CD14-positive monocyte (primary cell): ENCODE data around the gene RAB39B. TPM values are rescaled to one million over a fixed set of nuclear protein-coding genes. Genes with fewer than 3 reads are reported as not detected.

ENCODE experiments used
- DNase-seq, 3 donors: peaks; one replicate each; pipeline ENCODE4 v3.0.0-alpha.2; 2011 to 2022
- H2AFZ ChIP-seq: 2 replicates; pipeline ENCODE4 v1.6.0; 2012; ENCODE audit warnings: mild to moderate bottlenecking, low read depth, low read length, inconsistent platforms; ENCODE audit not compliant: insufficient read depth, poor library complexity, severe bottlenecking
- H3K27ac ChIP-seq, 2 donors: 1 replicate in 1 of 2; 2 replicates in 1 of 2; pipeline ENCODE4 v1.5.1; 2012 to 2013; ENCODE audit warnings: low read length in 2 of 2, control low read depth in 1 of 2, inconsistent platforms in 1 of 2, low read depth in 1 of 2, mild to moderate bottlenecking in 1 of 2
- H3K27me3 ChIP-seq, 2 donors: one replicate each; pipeline versions ENCODE4 v1.6.0 to v1.6.1; 2011 to 2013; ENCODE audit warnings: low read length in 2 of 2; ENCODE audit not compliant: control insufficient read depth in 2 of 2, insufficient read depth in 2 of 2
- H3K36me3 ChIP-seq, 2 donors: replicated peaks in 1 of 2; 1 replicate in 1 of 2; 2 replicates in 1 of 2; pipeline versions ENCODE4 v1.5.1 to v1.6.1; 2012 to 2013; ENCODE audit warnings: low read length in 2 of 2, control low read depth in 1 of 2, inconsistent platforms in 1 of 2, mild to moderate bottlenecking in 1 of 2; ENCODE audit not compliant: insufficient read depth in 2 of 2, control insufficient read depth in 1 of 2
- H3K4me1 ChIP-seq, 2 donors: 1 replicate in 1 of 2; 2 replicates in 1 of 2; pipeline versions ENCODE4 v1.5.1 to v1.6.1; 2012 to 2013; ENCODE audit warnings: low read length in 2 of 2, control low read depth in 1 of 2, inconsistent platforms in 1 of 2, mild to moderate bottlenecking in 1 of 2, moderate library complexity in 1 of 2; ENCODE audit not compliant: insufficient read depth in 2 of 2, control insufficient read depth in 1 of 2
- H3K4me2 ChIP-seq: replicated peaks from 2 replicates; pipeline ENCODE3; 2012; ENCODE audit warnings: low read length, moderate library complexity, mild to moderate bottlenecking; ENCODE audit not compliant: poor library complexity, severe bottlenecking; ENCODE audit errors: extremely low read depth
- H3K4me3 ChIP-seq, 3 experiments: fragments of 200-600 bp in 1 of 3; sonication (generic) in 1 of 3; replicated peaks in 1 of 3; 1 replicate in 2 of 3; 2 replicates in 1 of 3; pipeline ENCODE4 v1.5.1; 2011 to 2013; ENCODE audit warnings: low read length in 3 of 3, mild to moderate bottlenecking in 3 of 3, control low read depth in 2 of 3, low read depth in 2 of 3, inconsistent platforms in 1 of 3, moderate library complexity in 1 of 3
- H3K79me2 ChIP-seq: 2 replicates; pipeline ENCODE4 v1.6.0; 2012; ENCODE audit warnings: mild to moderate bottlenecking, control low read depth, inconsistent platforms, low read length, moderate library complexity; ENCODE audit not compliant: insufficient read depth
- H3K9ac ChIP-seq: 2 replicates; pipeline ENCODE4 v1.6.0; 2017; ENCODE audit warnings: low read length, mild to moderate bottlenecking; ENCODE audit not compliant: insufficient read depth, poor library complexity, severe bottlenecking
- H3K9me3 ChIP-seq, 2 donors: replicated peaks in 1 of 2; 1 replicate in 1 of 2; 2 replicates in 1 of 2; pipeline versions ENCODE4 v1.5.1 to v1.6.1; 2012 to 2013; ENCODE audit warnings: low read length in 2 of 2, control low read depth in 1 of 2; ENCODE audit not compliant: control insufficient read depth in 1 of 2, insufficient read depth in 1 of 2
- H4K20me1 ChIP-seq: 2 replicates; pipeline ENCODE4 v1.6.0; 2012; ENCODE audit warnings: mild to moderate bottlenecking, low read length, control low read depth, moderate library complexity; ENCODE audit not compliant: insufficient read depth
- H3K27ac Mint-ChIP-seq, 7 donors: one replicate each; pipeline ENCODE4 v1.8.0; 2020; ENCODE audit warnings: mild to moderate bottlenecking in 7 of 7, mixed read lengths in 7 of 7, moderate library complexity in 6 of 7, inconsistent platforms in 2 of 7
- H3K27me3 Mint-ChIP-seq, 3 donors: one replicate each; pipeline ENCODE4 v1.8.0; 2021 to 2022; ENCODE audit warnings: low read depth in 3 of 3, mild to moderate bottlenecking in 3 of 3, mixed read lengths in 3 of 3, moderate library complexity in 3 of 3, inconsistent platforms in 1 of 3
- H3K36me3 Mint-ChIP-seq, 2 donors: one replicate each; pipeline ENCODE4 v1.8.0; 2020; ENCODE audit warnings: mixed read lengths in 2 of 2, inconsistent platforms in 1 of 2, mild to moderate bottlenecking in 1 of 2
- H3K4me1 Mint-ChIP-seq: one replicate; pipeline ENCODE4 v1.8.0; 2020; ENCODE audit warnings: mild to moderate bottlenecking, mixed read lengths
- H3K4me3 Mint-ChIP-seq, 2 donors: one replicate each; pipeline ENCODE4 v1.8.0; 2020; ENCODE audit warnings: mild to moderate bottlenecking in 2 of 2, mixed read lengths in 2 of 2, moderate library complexity in 1 of 2
- H3K9me3 Mint-ChIP-seq, 7 donors: one replicate each; pipeline ENCODE4 v1.8.0; 2020 to 2022; ENCODE audit warnings: mixed read lengths in 7 of 7, mild to moderate bottlenecking in 6 of 7, moderate library complexity in 6 of 7, inconsistent platforms in 2 of 7
- WGBS: methylation state at CpG from one replicate; pipeline ENCODE4 v1.1.5; 2013; ENCODE audit warnings: missing lambda C conversion rate; ENCODE audit not compliant: insufficient coverage; 5-methylcytosine and 5-hydroxymethylcytosine counted together
- intact Hi-C, 2 donors: fragments of 100-400 bp; cut with micrococcal nuclease; formaldehyde crosslinking; loops; one replicate each; pipeline versions ENCODE4 v1.15.0 to v1.15.1; 2023
- polyA plus RNA-seq, 3 donors: library from polyadenylated mRNA; depleted of rRNA in 1 of 3; unstranded in 2 of 3; stranded (reverse) in 1 of 3; fragments of 300-500 nt in 2 of 3; fragments of >200 nt in 1 of 3; fragmentation: Illumina TruSeq in 2 of 3; gene quantifications; 1 replicate in 2 of 3; 2 replicates in 1 of 3; pipeline ENCODE4 v1.2.3, GENCODE V29; 2012 to 2021
- TF ChIP-seq, protein P1 (sequence below): fragments of 200-600 bp; IDR thresholded peaks from one replicate; pipeline ENCODE4 v1.8.0; 2022; ENCODE audit warnings: antibody characterized with exemption, mild to moderate bottlenecking

Gene RAB39B
- polyA plus RNA-seq, 3 donors = 0.20 to 0.41 (median 0.25) TPM

DNA sequence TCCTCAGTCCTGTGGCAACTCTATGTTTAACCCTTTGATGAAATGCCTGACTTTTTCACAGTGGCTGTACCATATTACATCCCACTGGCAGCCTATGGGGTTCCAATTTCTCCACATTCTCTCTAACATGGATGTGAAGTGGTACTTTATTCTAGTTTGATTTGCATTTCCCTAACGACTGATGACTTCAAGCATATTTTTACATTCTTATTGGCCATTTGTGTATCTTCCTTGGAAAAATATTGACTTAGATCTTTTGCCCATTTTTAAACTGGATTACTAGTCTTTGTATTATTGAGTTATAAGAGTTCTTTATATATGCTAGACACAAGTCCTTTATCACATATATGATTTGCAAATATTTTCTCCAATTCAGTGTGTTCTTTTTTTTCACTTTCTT, 2.1 kb upstream of the RAB39B start:
- H4K20me1 ChIP-seq = no peaks in the 10 kb centered on the region
- peaks cover 0 to 7% (median 3%) of the 10 kb centered on the region in 7 donors for H3K9me3 Mint-ChIP-seq
- no peaks in the 10 kb centered on the region for H3K36me3 ChIP-seq
- no CpG with 5 or more reads among the region's 1 CpG for WGBS
- H3K27me3 Mint-ChIP-seq = peaks cover 0 to 2% (median 0%) of the 10 kb centered on the region in 3 donors
- H3K4me1 ChIP-seq = peaks cover 9 to 23% of the 10 kb centered on the region in 2 donors
- no peak overlapping the region for H2AFZ ChIP-seq
- TF ChIP-seq, protein P1, sequence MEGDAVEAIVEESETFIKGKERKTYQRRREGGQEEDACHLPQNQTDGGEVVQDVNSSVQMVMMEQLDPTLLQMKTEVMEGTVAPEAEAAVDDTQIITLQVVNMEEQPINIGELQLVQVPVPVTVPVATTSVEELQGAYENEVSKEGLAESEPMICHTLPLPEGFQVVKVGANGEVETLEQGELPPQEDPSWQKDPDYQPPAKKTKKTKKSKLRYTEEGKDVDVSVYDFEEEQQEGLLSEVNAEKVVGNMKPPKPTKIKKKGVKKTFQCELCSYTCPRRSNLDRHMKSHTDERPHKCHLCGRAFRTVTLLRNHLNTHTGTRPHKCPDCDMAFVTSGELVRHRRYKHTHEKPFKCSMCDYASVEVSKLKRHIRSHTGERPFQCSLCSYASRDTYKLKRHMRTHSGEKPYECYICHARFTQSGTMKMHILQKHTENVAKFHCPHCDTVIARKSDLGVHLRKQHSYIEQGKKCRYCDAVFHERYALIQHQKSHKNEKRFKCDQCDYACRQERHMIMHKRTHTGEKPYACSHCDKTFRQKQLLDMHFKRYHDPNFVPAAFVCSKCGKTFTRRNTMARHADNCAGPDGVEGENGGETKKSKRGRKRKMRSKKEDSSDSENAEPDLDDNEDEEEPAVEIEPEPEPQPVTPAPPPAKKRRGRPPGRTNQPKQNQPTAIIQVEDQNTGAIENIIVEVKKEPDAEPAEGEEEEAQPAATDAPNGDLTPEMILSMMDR = no peak
- H3K4me3 ChIP-seq = no peak overlapping the region
- no peaks in the 10 kb centered on the region for H3K9me3 ChIP-seq
- no peaks in the 10 kb centered on the region for H3K27me3 ChIP-seq
- no peak overlapping the region for H3K4me3 Mint-ChIP-seq
- intact Hi-C loops = no loop called here
- DNase-seq = no peak
- H3K27ac ChIP-seq = no peak overlapping the region
- no peaks in the 10 kb centered on the region for H3K36me3 Mint-ChIP-seq
- H3K79me2 ChIP-seq = no peaks in the 10 kb centered on the region
- H3K4me2 ChIP-seq = no peak overlapping the region
- H3K27ac Mint-ChIP-seq = no peak overlapping the region
- no peak overlapping the region for H3K9ac ChIP-seq
- H3K4me1 Mint-ChIP-seq = peaks cover 15% of the 10 kb centered on the region

DNA sequence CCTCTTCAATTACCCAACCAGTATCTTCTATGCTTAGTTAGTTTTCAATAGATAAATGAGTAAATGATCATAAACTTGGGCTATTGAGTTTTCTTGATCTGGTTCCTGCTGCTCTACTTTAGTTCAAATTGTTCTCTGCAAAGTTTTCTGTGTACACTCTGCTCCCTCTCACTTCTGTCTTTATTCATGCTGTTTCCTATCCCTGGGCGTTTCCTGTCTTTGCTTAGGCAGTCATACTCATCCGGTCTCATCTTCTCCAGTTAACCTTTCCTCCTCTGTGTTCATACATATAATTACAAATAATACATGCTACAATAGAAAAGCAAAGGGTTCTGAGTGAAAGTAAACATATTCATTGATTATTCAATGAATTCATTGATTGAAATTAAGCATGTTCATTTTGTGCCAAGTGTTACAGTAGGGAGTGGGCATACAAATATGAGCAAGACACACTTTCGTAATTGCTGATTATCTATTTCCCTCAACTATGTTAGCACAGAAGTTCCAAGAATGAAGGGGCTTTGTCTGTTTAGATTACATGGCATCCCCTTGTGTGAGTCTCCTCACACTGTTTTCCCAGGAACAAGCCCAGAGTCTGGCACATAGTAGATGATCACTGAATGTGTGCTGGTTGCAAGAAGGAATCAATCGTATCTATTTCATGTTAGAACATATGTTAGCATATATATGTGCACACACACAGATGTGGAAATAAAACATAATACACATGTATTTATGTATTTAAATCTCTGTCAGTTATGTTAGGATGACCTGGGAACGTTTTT, 1.1 kb downstream of the RAB39B start:
- Histone ChIP-seq H2AFZ (peak overlapping the region; percentile 80), H3K9ac (no peak overlapping the region), H3K4me3 (no peak overlapping the region), H3K27ac (no peak overlapping the region), H3K79me2 (no peaks in the 10 kb centered on the region), H3K9me3 (no peaks in the 10 kb centered on the region), H3K27me3 (no peaks in the 10 kb centered on the region), H3K36me3 (no peaks in the 10 kb centered on the region), H3K4me1 (peaks cover 9 to 23% of the 10 kb centered on the region in 2 donors), H4K20me1 (no peaks in the 10 kb centered on the region), H3K4me2 (no peak overlapping the region)
- Mint-ChIP-seq H3K4me3 (no peak overlapping the region), H3K9me3 (peaks cover 0 to 2% (median 0%) of the 10 kb centered on the region in 7 donors), H3K27me3 (peaks cover 0 to 2% (median 0%) of the 10 kb centered on the region in 3 donors), H3K4me1 (peaks cover 15% of the 10 kb centered on the region), H3K27ac (peak overlapping the region in 1 of 7 donors; percentile 17), H3K36me3 (no peaks in the 10 kb centered on the region)
- intact Hi-C loops = no loop called here
- TF ChIP-seq, protein P1 = no peak
- WGBS = no CpG with 5 or more reads among the region's 5 CpGs
- DNase-seq = no peak
